Measurements from ENCODE around the gene GRM1.

The GRM1 gene

DNA sequence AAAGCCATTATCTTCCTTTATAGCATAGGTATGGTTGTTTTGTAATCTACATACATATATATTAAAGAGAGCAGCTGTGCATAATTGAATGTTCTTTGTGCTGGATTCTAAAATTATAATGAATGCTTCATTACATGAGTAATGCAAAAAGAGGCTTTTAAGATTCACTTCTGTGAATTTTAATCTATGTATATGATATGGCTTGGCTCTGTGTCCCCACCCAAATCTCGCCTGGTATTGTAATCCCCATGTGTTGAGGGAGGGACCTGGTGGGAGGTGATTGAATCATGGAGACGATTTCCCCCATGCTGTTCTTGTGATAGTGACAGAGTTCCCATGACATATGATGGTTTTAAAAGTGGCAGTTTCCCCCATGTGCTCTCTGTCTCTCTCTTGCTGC, 255.4 kb downstream of the GRM1 start:
- no peak for DNase-seq (ENCODE audit: low read depth)
- no peak overlapping the region for H3K4me3 ChIP-seq (ENCODE audit: control insufficient read depth, low read depth, low read length)
- TF ChIP-seq, protein P1, sequence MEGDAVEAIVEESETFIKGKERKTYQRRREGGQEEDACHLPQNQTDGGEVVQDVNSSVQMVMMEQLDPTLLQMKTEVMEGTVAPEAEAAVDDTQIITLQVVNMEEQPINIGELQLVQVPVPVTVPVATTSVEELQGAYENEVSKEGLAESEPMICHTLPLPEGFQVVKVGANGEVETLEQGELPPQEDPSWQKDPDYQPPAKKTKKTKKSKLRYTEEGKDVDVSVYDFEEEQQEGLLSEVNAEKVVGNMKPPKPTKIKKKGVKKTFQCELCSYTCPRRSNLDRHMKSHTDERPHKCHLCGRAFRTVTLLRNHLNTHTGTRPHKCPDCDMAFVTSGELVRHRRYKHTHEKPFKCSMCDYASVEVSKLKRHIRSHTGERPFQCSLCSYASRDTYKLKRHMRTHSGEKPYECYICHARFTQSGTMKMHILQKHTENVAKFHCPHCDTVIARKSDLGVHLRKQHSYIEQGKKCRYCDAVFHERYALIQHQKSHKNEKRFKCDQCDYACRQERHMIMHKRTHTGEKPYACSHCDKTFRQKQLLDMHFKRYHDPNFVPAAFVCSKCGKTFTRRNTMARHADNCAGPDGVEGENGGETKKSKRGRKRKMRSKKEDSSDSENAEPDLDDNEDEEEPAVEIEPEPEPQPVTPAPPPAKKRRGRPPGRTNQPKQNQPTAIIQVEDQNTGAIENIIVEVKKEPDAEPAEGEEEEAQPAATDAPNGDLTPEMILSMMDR (conservative IDR thresholded peaks at IDR 0.05; ENCODE audit: control insufficient read depth, insufficient read depth, low read depth, low read length), result no peak

DNA sequence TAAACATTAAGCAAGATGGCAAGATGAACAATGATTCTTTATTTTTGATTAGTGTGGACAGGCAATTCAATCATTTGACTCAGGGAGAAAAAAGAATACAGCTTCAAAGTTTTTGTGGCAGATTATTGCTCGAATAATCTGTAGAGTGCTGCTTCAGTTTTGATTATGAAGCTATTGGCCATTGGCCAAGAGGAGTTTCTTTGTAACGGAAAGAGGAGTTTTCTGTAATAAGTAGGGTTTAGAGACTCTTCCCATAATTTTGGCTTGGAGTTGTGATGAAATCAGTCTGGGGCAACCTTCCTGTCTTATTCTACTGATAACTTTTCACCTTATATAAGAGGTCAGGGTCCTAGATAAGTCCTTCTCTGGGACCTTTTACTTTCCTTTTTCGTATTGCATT, 258.1 kb downstream of the GRM1 start:
- H3K4me3 ChIP-seq (ENCODE audit: control insufficient read depth, low read depth, low read length), result no peak overlapping the region
- DNase-seq (ENCODE audit: low read depth), result peak; percentile 15

GRCh38 chr6:146287691-146288369, 259.0 kb downstream of the GRM1 start:
- no peak overlapping the region for H3K4me3 ChIP-seq (ENCODE audit: control insufficient read depth, low read depth, low read length)
- TF ChIP-seq, protein P1 (conservative IDR thresholded peaks at IDR 0.05; ENCODE audit: control insufficient read depth, insufficient read depth, low read depth, low read length), result no peak
- peak; percentile 40 for DNase-seq (ENCODE audit: low read depth)

More for the DNA sequence above, 258.1 kb downstream of the GRM1 start:
- TF ChIP-seq, protein P1 (conservative IDR thresholded peaks at IDR 0.05; ENCODE audit: control insufficient read depth, insufficient read depth, low read depth, low read length), result no peak

DNA sequence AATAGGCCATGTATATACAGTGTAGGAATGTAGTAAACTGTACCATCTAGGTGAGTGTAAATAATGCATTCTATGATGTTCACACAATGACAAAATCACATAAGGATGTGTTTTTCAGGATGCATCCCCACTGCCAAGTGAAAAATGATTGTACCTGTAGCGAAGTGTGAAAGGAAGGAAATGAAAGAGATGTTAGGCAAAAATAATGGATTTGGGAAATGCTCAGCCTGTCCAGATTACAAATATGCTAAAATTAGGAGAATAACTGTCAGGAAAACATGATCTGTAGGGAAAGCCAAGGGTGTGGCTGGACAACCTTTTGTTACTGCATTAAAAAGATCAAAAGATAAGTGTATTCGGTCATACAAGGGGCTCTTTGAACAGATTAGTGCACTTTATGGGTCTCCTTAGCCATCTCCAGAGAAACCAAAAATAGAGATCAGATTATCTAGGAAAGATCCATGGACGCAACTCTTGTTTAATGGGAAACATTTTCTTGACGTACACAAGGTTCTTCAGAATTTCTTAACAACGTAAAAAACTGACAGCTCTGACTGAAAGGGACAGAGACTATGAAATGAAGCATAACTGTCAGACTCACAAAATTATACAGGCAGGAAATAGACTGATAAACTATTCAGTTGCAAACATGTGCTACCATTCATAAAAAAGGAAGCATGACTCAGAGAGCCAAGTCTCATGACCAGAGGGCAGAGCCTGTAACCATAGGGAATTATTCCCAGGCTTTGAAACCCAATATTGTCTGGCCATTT, 261.1 kb downstream of the GRM1 start:
- H3K4me3 ChIP-seq (ENCODE audit: control insufficient read depth, low read depth, low read length), result no peak overlapping the region
- peak; percentile 90 for DNase-seq (ENCODE audit: low read depth)
- TF ChIP-seq, protein P1 (conservative IDR thresholded peaks at IDR 0.05; ENCODE audit: control insufficient read depth, insufficient read depth, low read depth, low read length), result no peak

GRCh38 chr6:146290589-146290901, 261.7 kb downstream of the GRM1 start:
- no peak overlapping the region for H3K4me3 ChIP-seq (ENCODE audit: control insufficient read depth, low read depth, low read length)
- DNase-seq (ENCODE audit: low read depth), result no peak
- TF ChIP-seq, protein P1 (conservative IDR thresholded peaks at IDR 0.05; ENCODE audit: control insufficient read depth, insufficient read depth, low read depth, low read length), result no peak

DNA sequence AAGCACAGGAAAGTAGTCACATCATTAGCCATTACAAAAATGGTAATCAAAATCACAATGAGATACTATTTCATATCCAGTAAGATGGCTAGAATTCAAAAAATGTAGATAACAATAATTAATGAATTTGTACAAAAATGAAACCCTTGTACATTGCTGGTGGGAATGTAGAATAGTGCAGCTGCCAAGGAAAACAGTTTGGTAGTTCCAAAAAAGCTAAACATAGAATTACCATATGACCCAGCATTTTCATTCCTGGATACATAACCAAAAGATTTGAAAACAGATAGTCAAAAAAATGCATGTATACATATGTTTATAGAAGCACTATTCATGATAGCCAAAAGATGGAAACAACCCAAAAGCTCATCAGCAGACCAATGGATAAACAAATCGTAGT, 263.6 kb downstream of the GRM1 start:
- DNase-seq (ENCODE audit: low read depth), result no peak
- TF ChIP-seq, protein P1 (conservative IDR thresholded peaks at IDR 0.05; ENCODE audit: control insufficient read depth, insufficient read depth, low read depth, low read length), result no peak

More for the DNA sequence above, 263.6 kb downstream of the GRM1 start:
- H3K4me3 ChIP-seq (ENCODE audit: control insufficient read depth, low read depth, low read length), result no peak overlapping the region
